H1 (cell line): ENCODE measurements around the gene GMEB2. TPM values are rescaled to one million over a fixed set of nuclear protein-coding genes. Genes with fewer than 3 reads are reported as not detected.

Experiments
- CHD7 ChIP-seq: fragments of 300-600 bp; sonication (generic); IDR thresholded peaks from 2 replicates; pipeline ENCODE4 v1.7.1; 2012; ENCODE audit warnings: low read length, moderate library complexity, mild to moderate bottlenecking, inconsistent platforms; ENCODE audit not compliant: insufficient replicate concordance
- EGR1 ChIP-seq: IDR thresholded peaks from 2 replicates; pipeline ENCODE4 v1.6.1; 2011; ENCODE audit warnings: low read depth, low read length, borderline replicate concordance
- polyA plus RNA-seq, 7 experiments: library from polyadenylated mRNA; depleted of rRNA in 3 of 7; stranded (reverse) in 5 of 7; unstranded in 2 of 7; fragments of >200 nt in 5 of 7; fragments of 200-250 nt in 2 of 7; gene quantifications; 1 replicate in 5 of 7; 2 replicates in 1 of 7; 4 replicates in 1 of 7; pipeline versions ENCODE4 v1.2.1 to v1.2.3, GENCODE V29; 2011 to 2013; ENCODE audit warnings: missing spikeins in 2 of 7, mixed read lengths in 2 of 7
- total RNA-seq: library from RNA; stranded (reverse); fragmentation: NEBNext Ultra II Directional; extraction: Animal tissue kit (Norgen Biotek cat#: 25700); gene quantifications from 2 replicates; pipeline ENCODE4 v1.2.1, GENCODE V29; 2021

The GMEB2 gene
- total and polyA plus RNA-seq, 2 of the 8 experiments (the other 6 are each of a cell fraction or from before 2014, with no cell fraction given): 12.9 to 14.2 TPM

- TF ChIP-seq CHD7 (no peak), EGR1 (no peak)
Measured at GRCh38 chr20:63622096-63622495, 4.8 kb downstream of the GMEB2 start (continued).
